NCI-H187 (cell line): Measurements from ENCODE around the gene ATN1.
A peak's percentile ranks its signal among the peaks of the same experiment; 100 is the strongest.
"Not testable (repeated sequence)": the region's sequence is repeated elsewhere in the genome, so short reads cannot be mapped to it uniquely, and the experiment has no call there.

Experiments
- DNase-seq, 2 experiments: peaks; one replicate each; lab custom pipeline; 2025; lab: John Stamatoyannopoulos, UW

The ATN1 gene, protein sequence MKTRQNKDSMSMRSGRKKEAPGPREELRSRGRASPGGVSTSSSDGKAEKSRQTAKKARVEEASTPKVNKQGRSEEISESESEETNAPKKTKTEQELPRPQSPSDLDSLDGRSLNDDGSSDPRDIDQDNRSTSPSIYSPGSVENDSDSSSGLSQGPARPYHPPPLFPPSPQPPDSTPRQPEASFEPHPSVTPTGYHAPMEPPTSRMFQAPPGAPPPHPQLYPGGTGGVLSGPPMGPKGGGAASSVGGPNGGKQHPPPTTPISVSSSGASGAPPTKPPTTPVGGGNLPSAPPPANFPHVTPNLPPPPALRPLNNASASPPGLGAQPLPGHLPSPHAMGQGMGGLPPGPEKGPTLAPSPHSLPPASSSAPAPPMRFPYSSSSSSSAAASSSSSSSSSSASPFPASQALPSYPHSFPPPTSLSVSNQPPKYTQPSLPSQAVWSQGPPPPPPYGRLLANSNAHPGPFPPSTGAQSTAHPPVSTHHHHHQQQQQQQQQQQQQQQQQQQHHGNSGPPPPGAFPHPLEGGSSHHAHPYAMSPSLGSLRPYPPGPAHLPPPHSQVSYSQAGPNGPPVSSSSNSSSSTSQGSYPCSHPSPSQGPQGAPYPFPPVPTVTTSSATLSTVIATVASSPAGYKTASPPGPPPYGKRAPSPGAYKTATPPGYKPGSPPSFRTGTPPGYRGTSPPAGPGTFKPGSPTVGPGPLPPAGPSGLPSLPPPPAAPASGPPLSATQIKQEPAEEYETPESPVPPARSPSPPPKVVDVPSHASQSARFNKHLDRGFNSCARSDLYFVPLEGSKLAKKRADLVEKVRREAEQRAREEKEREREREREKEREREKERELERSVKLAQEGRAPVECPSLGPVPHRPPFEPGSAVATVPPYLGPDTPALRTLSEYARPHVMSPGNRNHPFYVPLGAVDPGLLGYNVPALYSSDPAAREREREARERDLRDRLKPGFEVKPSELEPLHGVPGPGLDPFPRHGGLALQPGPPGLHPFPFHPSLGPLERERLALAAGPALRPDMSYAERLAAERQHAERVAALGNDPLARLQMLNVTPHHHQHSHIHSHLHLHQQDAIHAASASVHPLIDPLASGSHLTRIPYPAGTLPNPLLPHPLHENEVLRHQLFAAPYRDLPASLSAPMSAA (N-terminal part only)

DNA sequence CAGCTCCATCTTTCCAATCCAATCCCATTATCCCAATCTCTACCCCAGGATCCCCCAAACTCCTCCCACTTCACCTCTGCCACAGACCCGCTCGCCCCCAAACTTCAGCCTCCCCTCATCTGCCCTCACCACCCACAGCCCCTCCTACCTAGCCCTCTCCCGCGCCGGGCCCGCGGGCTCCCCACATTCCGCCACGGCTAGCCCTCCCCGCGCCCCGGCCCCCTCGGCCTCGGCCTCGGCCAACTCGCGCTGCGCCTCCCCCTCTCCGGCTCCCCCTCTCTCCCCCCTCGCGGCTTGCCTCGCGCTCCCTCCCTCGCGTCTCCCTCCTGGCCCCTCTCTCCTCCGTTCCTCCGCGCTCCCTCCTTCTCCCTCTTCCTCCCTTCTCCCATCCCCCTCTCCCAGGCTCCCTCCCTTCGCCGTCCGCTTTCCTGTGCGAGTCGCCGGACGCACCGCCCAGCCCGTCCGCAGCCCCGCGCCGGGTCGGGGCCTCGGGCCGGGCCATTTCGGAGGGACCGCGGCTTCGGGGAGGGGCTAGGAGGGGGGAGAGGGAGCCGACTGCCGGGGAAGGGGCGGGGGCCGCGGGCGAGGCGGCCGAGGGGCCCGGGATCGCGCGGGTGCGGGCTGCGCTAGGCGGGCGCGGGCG lies at the start of gene ATN1:
ATN1 (plus strand) TSS at position 581 of the 643 bp plus-strand sequence. CDS start 6,043 bp downstream, outside the sequence.
- peak; percentile 9 to 34 for DNase-seq

DNA sequence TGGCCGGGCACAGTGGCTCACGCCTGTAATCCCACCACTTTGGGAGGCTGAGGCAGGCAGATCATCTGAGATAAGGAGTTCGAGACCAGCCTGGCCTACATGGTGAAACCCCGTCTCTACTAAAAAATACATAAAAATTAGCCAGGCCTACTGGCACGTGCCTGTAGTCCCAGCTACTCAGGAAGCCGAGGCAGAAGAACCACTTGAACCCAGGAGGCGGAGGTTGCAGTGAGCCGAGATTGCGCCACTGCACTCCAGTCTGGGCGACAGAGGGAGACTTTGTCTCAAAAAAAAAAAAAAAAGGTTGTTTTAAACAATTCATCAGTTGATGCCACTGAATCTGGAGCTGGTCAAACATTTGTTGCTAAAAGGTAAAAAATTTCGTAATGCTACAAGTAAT lies 47.9 kb upstream of the ATN1 start:
- DNase-seq: not testable (repeated sequence)

DNA sequence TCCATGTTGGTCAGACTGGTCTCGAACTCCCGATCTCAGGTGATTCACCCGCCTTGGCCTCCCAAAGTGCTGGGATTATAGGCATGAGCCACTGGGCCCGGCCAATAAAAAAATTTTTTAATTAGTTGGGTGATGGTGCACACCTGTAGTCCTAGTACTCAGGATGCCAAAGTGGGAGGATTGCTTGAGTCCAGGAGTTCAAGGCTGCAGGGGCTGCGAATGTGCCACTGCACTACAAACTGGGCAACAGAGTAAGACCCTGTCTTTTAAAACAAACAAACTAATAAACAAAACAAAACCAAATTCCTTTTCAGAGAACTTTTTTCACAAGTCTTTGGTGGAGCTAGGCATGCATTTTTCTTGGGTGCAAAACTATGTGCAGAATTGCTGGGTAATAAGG lies 44.5 kb upstream of the ATN1 start:
- no peak for DNase-seq

DNA sequence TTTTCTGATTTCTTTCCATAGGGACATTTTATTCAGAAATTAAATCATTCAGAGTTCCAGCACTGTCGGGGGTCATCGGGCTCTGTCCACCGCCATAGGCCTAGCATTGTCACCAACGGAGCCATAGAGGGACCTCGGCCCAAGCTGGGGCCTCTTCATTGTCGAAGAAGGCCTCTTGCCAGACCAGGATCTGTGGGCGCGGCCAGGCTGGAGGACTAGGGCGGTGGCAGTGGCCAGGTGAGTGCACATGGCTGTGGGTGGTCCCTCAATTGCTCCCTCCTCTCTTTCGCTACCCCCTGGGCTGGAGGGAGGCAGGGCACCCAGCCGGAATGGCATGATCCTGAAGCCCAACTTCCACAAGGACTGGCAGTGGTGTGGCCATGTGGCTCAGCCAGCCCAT lies 44.1 kb upstream of the ATN1 start:
- no peak for DNase-seq

DNA sequence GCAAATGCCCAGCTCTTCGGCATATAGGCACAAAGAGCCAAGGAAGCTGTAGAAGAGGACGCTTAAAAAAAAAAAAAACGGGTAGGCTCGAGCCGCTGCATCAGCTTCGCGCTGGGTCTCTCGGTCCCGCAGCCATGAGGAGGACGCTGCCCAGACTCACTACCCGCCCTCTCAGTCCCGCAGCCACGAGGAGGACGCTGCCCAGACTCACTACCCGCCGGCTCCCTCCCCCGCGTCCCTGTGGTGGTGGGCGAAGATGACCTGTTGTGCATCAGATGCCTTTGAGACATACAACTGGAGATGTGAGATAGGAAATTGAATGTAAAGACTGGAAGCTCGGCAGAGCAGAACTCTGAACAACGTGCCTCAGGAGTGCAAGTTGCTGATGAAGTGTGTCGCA lies 43.2 kb upstream of the ATN1 start:
- no peak for DNase-seq

DNA sequence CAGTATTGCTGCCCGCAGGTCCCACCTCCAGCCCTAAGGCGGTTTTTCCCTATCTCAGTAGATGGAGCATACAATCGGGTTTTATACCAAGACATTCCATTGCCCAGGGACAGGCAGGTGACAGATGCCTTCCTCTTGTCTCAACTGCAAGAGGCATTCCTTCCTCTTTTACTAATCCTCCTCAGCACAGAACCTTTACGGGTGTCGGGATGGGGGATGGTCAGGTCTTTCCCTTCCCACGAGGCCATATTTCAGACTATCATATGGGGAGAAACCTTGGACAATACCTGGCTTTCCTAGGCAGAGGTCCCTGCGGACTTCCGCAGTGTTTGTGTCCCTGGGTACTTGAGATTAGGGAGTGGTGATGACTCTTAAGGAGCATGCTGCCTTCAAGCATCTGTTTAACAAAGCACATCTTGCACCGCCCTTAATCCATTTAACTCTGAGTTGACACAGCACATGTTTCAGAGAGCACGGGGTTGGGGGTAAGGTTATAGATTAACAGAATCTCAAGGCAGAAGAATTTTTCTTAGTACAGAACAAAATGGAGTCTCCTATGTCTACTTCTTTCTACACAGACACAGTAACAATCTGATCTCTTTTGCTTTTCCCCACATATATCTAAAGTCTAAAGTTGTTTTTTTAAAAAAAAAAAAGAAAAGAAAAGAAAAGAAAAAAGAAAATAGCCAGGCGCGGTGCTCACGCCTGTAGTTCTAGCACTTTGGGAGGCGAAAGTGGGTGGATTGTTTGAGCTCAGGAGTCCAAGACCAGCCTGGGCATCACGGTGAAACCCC lies 41.4 kb upstream of the ATN1 start:
- DNase-seq: not testable (repeated sequence)

DNA sequence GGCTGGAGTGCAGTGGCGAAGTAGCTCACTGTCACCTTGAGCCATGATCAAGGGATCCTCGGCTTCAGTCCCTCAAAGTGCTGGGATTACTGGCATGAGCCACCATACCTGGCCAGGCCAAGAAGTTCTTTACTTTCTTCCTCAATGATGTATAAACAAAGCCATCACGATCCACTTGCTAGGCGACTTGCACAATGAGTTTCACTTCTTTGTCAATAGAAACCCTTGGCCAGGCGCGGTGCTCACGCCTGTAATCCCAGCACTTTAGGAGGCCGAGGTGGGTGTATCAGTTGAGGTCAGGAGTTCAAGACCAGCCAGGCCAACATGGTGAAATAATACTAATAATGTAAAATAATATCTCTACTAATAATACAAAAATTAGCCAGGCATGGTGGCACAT lies 40.3 kb upstream of the ATN1 start:
- no peak for DNase-seq

DNA sequence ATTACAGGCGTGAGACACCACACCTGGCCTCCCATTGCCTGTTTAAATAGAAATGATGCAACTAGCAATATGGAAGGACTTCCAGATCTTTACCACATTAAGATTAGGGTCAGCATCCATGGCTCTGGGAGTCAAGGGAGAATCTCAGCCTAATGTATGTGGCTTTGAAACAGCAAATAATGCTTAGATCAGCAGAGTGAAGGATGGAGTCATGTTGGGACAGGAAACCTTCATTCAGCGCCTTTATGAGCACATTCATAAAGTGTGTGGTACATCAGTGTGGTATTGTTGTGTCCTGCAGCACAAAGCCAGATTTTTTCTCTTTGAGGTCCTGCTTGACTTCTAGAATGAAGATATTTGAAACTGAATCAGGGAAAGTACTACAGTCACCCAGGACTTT lies 39.4 kb upstream of the ATN1 start:
- no peak for DNase-seq

DNA sequence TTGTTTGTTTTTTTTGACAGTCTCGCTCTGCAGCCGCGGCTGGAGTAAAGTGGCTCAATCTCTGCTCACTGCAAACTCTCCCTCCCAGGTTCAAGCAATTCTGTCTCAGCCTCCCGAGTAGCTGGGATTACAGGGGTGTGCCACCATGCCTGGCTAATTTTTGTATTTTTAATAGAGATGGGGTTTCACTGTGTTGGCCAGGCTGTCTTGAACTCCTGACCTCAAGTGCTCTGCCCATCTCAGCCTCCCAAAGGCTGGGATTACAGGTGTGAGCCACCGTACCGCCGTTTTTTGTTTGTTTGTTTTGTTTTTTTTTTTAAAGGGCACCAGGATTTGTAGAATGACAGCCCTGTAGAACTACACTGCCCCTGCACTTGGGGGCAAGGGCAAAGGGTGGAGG lies 39.0 kb upstream of the ATN1 start:
- DNase-seq: not testable (repeated sequence)

DNA sequence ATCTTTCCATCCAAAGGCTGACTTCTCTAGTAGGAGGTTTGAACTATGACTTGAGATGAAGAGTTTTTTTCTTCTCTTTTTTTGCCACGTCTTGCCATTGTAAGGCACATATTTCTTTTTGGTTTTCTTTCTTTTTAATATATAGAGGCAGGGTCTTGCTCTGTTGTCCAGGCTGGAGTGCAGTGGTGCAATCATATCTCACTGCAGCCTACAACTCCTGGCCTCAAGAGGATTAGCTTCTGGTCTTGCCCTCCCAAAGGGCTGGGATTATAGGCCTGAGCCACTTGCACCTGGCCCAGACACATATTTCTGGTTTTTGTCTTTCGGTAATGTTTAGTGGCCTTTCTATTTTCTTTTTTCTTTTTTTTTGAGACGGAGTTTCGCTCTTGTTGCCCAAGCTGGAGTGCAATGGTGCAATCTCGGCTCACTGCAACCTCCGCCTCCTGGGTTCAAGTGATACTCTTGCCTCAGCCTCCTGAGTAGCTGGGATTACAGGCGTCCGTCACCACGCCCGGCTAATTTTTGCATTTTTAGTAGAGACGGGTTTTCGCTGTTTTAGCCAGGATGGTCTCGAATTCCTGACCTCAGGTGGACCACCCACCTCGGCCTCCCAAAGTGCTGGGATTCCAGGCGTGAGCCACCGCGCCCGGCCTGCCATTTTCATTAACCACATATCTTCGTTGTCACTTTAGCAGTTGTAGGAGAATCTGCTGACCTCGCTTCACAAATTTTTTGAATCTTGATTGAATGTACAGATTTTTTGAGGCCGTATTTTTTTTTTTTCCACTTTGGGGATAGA lies 37.8 kb upstream of the ATN1 start:
- not testable (repeated sequence) for DNase-seq

DNA sequence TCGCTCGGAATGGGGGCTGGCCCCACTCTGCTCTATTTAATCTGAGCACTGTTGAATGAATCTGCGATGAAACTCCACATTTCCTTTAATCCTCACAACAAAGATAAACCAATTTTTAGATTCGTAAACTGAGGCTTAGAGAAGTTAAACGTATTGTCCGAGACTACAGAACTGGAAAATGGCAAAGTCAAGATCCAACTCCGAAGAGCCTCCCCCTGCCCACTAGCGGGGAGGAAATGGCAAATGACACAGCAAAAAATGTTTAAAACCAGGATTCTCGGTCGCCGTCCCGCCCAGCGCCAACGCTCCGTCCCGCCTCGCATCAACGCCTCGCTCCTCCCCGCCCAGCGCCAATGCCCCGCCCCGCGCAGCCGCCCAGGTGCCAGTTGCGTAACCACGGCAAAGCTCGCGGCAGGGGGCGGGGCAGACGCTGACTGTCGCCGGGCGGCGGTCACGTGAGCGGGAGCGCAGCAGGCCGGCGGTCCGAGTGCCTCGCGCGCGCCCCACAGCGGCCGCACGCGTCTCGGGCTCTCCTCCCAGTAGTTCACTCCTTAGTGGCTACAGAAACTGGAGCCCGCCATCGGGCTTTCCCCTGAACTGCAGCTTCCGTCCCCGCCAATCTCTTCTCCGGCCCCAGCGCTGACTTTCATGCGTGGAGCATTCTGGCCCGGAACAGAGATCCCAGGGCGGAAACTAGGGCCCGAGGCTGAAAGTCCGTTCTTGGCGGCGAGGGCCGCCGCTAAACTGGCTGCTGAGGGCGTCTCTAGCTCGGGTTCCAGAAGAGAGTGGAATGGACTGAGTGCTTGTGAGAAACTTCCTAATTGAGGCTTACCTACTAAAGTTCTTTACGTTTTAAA lies 36.7 kb upstream of the ATN1 start:
- peak; percentile 94 to 96 for DNase-seq

DNA sequence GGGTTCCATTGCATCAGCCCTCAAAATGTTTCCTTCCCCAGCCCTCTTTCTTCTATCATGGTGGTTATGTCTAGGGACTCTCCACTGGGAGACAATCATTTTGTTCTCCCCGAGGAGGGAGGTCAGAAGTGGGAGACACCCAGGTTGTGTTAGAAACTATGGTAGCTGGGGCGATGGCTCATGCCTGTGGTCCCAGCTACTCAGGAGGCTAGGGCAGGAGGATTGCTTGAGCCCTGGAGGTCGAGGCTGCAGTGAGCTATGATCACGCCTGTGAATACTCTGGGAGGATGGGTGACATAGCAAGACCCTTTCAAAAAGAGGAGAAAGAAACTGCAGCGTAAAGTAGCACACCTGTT lies 36.1 kb upstream of the ATN1 start:
- DNase-seq: no peak

DNA sequence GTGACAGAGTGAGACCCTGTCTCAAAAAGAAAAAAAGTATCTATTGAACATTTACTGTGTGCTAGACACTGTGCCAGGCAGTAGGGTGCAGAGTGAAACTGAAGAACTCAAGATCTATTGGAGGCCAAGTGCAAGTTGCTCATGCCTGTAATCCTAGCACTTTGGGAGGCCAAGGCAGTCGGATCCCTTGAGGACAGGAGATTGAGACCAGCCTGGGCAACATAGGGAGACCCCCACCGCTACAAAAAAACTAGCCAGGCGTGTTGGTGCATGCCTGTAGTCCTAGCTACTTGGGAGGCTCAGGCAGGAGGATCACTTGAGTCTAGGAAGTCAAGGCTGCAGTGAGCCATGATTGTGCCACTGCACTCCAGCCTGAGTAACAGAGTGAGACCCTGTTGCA lies 35.1 kb upstream of the ATN1 start:
- DNase-seq: not testable (repeated sequence)

DNA sequence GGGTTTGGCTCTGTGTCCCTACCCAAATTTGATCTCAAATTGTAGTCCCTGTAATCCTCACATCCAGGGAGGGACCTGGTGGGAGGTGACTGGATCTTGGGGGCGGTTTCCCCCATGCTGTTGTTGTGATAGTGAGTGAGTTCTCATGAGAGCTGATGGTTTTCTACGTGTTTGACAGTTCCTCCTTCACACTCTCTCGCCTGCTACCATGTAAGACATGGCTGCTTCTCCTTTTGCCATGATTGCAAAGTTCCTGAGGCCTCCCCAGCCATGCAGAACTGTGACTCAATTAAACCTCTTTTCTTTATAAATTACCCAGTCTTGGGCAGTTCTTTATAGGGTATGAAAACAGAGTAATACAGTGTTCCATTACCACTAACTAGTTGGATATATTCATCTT lies 33.4 kb upstream of the ATN1 start:
- DNase-seq: no peak

DNA sequence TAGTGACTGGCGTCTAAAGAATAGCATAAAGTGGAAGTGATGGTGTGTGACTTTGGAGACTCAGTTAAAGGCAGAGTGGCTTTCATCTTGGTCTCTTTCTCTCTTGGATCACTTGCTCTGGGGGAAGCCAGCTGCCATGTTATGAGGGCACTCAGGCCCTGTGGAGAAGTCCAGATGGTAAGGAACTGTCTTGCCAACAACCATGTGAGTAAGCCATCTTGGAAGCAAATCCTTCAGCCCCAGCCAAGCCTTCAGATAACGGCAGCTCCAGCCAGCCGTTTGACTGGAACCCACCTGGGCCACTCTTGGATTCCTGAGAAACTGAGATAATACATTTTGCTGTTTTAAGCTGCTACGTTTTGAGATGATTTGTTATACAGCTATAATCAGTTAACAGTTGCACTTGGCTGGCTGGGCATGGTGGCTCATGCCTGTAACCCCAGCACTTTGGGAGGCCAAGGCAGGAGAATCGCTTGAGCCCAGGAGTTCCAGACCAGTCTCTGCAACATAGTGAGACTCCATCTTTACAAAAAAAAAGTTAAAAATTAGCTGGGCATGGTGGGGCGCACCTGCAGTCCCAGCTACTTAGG lies 30.8 kb upstream of the ATN1 start:
- DNase-seq: no peak

DNA sequence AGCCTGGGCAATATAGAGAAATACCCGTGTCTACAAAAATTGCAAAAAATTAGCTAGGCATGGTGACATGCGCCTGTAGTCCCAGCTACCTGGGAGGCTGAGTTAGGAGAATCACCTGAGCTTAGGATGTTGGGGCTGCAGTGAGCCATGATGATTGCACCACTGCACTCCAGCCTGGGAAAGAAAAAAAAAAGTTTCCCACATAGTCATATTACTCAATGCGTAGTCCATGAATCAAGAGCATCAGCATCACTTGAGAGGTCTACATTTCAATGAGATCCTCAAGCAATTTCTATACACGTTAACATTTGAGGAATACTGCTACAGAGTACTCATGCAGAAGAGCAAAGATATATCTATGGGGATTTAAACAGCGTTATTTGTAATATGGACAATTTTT lies 28.3 kb upstream of the ATN1 start:
- no peak for DNase-seq

DNA sequence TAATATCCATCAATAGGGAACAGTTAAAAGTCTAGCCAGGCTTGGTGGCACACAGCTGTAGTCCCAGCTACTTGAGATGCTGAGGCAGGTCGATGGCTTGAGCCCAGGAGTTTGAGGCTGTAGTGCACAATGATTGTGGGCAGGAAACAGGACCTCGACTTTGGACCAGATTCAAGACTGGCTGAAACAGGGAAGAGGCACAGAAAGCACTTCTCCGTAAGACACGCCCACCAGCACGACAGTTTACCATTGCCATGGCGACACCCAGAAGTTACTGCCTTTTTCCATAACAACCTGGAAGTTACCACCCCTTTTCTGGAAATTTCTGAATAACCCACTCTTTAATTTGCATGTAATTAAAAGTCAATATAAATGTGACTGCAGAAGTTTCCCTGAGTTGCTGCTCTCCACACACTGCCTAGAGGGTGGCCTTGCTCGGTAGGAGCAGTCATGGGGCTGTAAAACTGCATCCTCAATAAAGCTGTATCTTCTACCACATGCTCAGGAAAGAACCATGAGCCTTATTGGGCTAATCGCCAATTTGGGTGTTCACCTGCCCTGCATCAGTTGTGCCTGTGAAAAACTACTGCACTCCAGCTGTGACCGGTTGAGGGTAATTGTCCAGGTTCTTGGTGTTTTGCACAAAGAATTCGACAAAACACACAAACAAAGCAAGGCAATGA lies 27.8 kb upstream of the ATN1 start:
- DNase-seq: no peak

DNA sequence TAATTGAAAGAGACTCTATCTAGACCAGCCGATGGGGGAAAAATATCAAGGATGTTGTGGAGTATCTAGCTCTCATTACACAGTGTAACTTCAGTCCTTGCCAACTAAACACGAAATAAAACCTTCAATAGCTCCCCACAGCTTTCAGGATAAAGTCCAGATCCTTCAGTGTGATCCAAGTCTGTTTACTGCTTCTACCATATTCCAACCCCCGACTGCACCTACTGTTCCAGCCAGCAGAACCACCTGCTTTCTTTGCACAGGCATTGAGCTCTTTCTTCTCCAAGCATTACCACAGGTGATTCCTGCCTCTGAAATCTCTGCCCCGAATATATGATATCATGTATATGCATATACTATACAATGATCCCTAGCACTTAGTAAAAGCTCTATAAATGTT lies 25.3 kb upstream of the ATN1 start:
- no peak for DNase-seq

DNA sequence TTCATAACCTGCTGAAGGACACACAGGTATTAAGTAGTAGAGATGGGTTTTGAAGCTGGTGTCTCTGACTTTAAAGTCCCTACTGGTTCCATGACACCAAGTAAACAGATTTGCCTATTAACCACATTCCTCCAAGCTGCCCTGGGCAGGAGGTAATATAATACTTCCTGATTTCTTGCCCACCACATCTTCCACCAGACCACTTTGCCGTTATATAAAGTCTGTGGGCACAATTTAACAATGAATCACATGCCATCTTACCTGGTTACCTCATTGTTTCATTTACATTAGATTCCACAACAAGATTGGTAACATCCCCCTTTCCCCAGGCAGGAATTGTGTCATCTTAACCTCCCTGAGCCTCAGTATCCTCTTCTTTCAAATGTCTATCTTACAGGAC lies 24.0 kb upstream of the ATN1 start:
- no peak for DNase-seq
